GM12892 (cell line): ENCODE data around the gene EMP2.

ENCODE experiments used
- POLR2A ChIP-seq: IDR thresholded peaks from 2 replicates; pipeline ENCODE4 v1.6.1; 2011; ENCODE audit warnings: low read depth, low read length, control low read depth
- POLR2AphosphoS5 ChIP-seq: IDR thresholded peaks from 2 replicates; pipeline ENCODE4 v1.6.1; 2011; ENCODE audit warnings: low read depth, low read length, control low read depth
- TAF1 ChIP-seq: IDR thresholded peaks from 2 replicates; pipeline ENCODE4 v1.6.1; 2011; ENCODE audit warnings: low read depth, mild to moderate bottlenecking, control low read depth, low read length, borderline replicate concordance

DNA sequence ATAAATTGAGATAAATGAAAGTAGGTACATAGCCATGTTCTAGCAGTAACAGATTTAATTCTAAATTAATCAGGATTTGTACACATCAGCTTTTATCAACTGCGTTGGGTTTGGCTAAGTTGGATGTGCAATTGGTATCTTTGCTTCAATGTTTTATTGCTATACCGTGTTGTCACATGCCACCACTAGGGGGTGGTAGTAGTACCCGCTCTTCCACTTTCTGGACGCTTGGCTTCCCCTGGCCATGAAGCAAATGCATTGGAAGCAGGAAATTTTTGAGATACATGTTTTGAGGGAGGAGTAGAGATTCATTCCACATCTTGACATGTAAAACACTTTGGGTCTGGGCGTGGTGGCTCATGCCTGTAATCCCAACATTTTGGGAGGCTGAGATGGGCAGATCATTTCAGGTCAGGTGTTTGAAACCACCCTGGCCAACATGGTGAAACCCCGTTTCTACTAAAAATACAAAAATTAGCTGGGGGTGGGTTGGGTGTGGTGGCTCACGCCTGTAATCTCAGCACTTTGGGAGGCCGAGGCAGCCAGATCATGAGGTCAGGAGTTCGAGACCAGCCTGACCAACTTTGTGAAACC is 58.6 kb downstream of the EMP2 start:
- TF ChIP-seq POLR2AphosphoS5: no peak
- no peak for TF ChIP-seq POLR2A
- TF ChIP-seq TAF1: no peak
